HepG2 (cell line): ENCODE measurements around the gene SMIM1. TPM values are rescaled to one million over a fixed set of nuclear protein-coding genes. Genes with fewer than 3 reads are reported as not detected.

Source experiments
- ATAC-seq: fragments of 200-7000 bp; cut with Tn5 transposase; 3 replicates; pipeline ENCODE4 v1.9.1; 2020; ENCODE audit warnings: mild to moderate bottlenecking, moderate library complexity
- BruUV-seq: library from RNA; stranded (reverse); fragments of 400-500 nt; replicated peaks from 2 replicates; lab custom pipeline; 2021; lab: Mats Ljungman, UMichigan
- CTCF ChIA-PET: fragments of 300-600 bp; formaldehyde crosslinking; extraction: SDS; loops from one replicate; lab custom pipeline; 2021; ENCODE audit warnings: low total read pairs, inconsistent platforms, low intra/inter-chr PET ratio; lab: Yijun Ruan, JAX
- POLR2A ChIA-PET: fragments of 350-600 bp; sonication (Branson Sonifier 250); formaldehyde crosslinking; loops from one replicate; lab custom pipeline; 2020; ENCODE audit warnings: antibody characterized with exemption, inconsistent platforms; lab: Yijun Ruan, JAX
- DNase-seq: peaks from one replicate; pipeline ENCODE4 v3.0.0-alpha.2; 2015; ENCODE audit warnings: low spot score
- FAIRE-seq: peaks from 3 replicates; lab custom pipeline; 2011; peaks lifted over from hg19 to GRCh38; lab: Jason Lieb, UNC
- H2AFZ ChIP-seq: one replicate; pipeline ENCODE4 v1.6.1; 2011; ENCODE audit warnings: low read length, inconsistent platforms
- H3K27ac ChIP-seq: fragments of 300-600 bp; 3 replicates; pipeline ENCODE4 v1.8.0; 2011; ENCODE audit warnings: mixed run types, mild to moderate bottlenecking, mixed read lengths, low read length, inconsistent platforms; ENCODE audit not compliant: insufficient read depth; ENCODE audit errors: extremely low read length
- H3K27me3 ChIP-seq, 2 experiments: fragments of 200-600 bp in 1 of 2; 2 replicates in 1 of 2; 3 replicates in 1 of 2; pipeline versions ENCODE4 v1.6.0 to v1.8.0; 2011; ENCODE audit warnings: low read length in 2 of 2, mild to moderate bottlenecking in 2 of 2, moderate library complexity in 2 of 2, inconsistent platforms in 1 of 2; ENCODE audit not compliant: insufficient read depth in 2 of 2, control insufficient read depth in 1 of 2
- H3K36me3 ChIP-seq, 2 experiments: fragments of 200-600 bp in 1 of 2; replicated peaks in 1 of 2; 2 replicates in 1 of 2; 3 replicates in 1 of 2; pipeline versions ENCODE4 v1.5.1 to v1.8.0; 2011; ENCODE audit warnings: low read length in 2 of 2, inconsistent platforms in 1 of 2; ENCODE audit not compliant: insufficient read depth in 2 of 2, control insufficient read depth in 1 of 2
- H3K4me1 ChIP-seq: 2 replicates; pipeline ENCODE4 v1.5.1; 2012; ENCODE audit warnings: low read length, inconsistent platforms; ENCODE audit not compliant: insufficient read depth
- H3K4me2 ChIP-seq: 2 replicates; pipeline ENCODE4 v1.6.0; 2011; ENCODE audit warnings: low read depth, low read length, inconsistent platforms
- H3K4me3 ChIP-seq, 3 experiments: fragments of 200-600 bp in 1 of 3; sonication (generic), shearing (Covaris generic) in 1 of 3; replicated peaks in 1 of 3; 2 replicates each; pipeline ENCODE4 v1.5.1; 2011 to 2016; ENCODE audit warnings: low read length in 3 of 3, inconsistent platforms in 2 of 3, low read depth in 2 of 3, mild to moderate bottlenecking in 2 of 3, control low read depth in 1 of 3, mixed read lengths in 1 of 3; ENCODE audit not compliant: insufficient read depth in 1 of 3
- H3K79me2 ChIP-seq: one replicate; pipeline ENCODE4 v1.6.1; 2011; ENCODE audit warnings: low read length, inconsistent platforms; ENCODE audit not compliant: insufficient read depth
- H3K9ac ChIP-seq: 2 replicates; pipeline ENCODE4 v1.6.0; 2011; ENCODE audit warnings: mild to moderate bottlenecking, low read depth, low read length, inconsistent platforms; ENCODE audit not compliant: insufficient read depth
- H3K9me3 ChIP-seq: 2 replicates; pipeline ENCODE4 v1.5.1; 2012; ENCODE audit warnings: mild to moderate bottlenecking, low read length
- H4K20me1 ChIP-seq: 2 replicates; pipeline ENCODE4 v1.6.0; 2011; ENCODE audit warnings: inconsistent platforms, mild to moderate bottlenecking, low read length, moderate library complexity; ENCODE audit not compliant: insufficient read depth
- AHR ChIP-seq: IDR thresholded peaks from 2 replicates; pipeline ENCODE4 v1.6.1; 2018; ENCODE audit warnings: missing genetic modification reagents, missing compliant biosample characterization
- DDIT3 ChIP-seq: sonication (generic); formaldehyde crosslinking; IDR thresholded peaks from 2 replicates; pipeline ENCODE4 v1.4.0; 2020; ENCODE audit warnings: mild to moderate bottlenecking, missing genetic modification reagents
- FOXP1 ChIP-seq, 2 experiments: fragments of 450-650 bp in 1 of 2; IDR thresholded peaks; 2 replicates each; pipeline ENCODE4 v1.6.1; 2017 to 2018; ENCODE audit warnings: antibody characterized with exemption in 1 of 2
- HDAC2 ChIP-seq: sonication (generic); formaldehyde crosslinking; IDR thresholded peaks from 2 replicates; pipeline ENCODE4 v1.4.0; 2020; ENCODE audit warnings: missing genetic modification reagents
- HNRNPL ChIP-seq: fragments of 200-400 bp; formaldehyde crosslinking; IDR thresholded peaks from 2 replicates; pipeline ENCODE4 v1.6.1; 2017; ENCODE audit warnings: mild to moderate bottlenecking, low read depth, low read length
- HOXA5 ChIP-seq: sonication (generic); formaldehyde crosslinking; IDR thresholded peaks from 2 replicates; pipeline ENCODE4 v1.4.0; 2020; ENCODE audit warnings: missing genetic modification reagents
- KLF13 ChIP-seq: sonication (generic); formaldehyde crosslinking; IDR thresholded peaks from 2 replicates; pipeline ENCODE4 v1.4.0; 2020; ENCODE audit warnings: mild to moderate bottlenecking, missing genetic modification reagents
- KLF15 ChIP-seq: sonication (generic); formaldehyde crosslinking; IDR thresholded peaks from 2 replicates; pipeline ENCODE4 v1.8.1; 2023; ENCODE audit warnings: borderline replicate concordance, mild to moderate bottlenecking, inconsistent platforms, missing genetic modification reagents, mixed read lengths
- LBX2 ChIP-seq: sonication (generic); formaldehyde crosslinking; IDR thresholded peaks from 2 replicates; pipeline ENCODE4 v1.5.0; 2020; ENCODE audit warnings: missing genetic modification reagents, mild to moderate bottlenecking, borderline replicate concordance
- MLLT10 ChIP-seq: sonication (generic); formaldehyde crosslinking; IDR thresholded peaks from 2 replicates; pipeline ENCODE4 v1.4.0; 2020; ENCODE audit warnings: missing genetic modification reagents
- PATZ1 ChIP-seq: sonication (generic); formaldehyde crosslinking; IDR thresholded peaks from 2 replicates; pipeline ENCODE4 v1.4.0; 2020; ENCODE audit warnings: missing genetic modification reagents
- POLR2AphosphoS5 ChIP-seq: IDR thresholded peaks from 2 replicates; pipeline ENCODE4 v1.6.1; 2012; ENCODE audit warnings: low read depth, low read length
- RFX5 ChIP-seq: IDR thresholded peaks from 2 replicates; pipeline ENCODE4 v1.6.1; 2011; ENCODE audit warnings: low read depth, low read length, improper control_type of control experiment
- RORA ChIP-seq: sonication (generic); formaldehyde crosslinking; IDR thresholded peaks from 2 replicates; pipeline ENCODE4 v1.5.0; 2020; ENCODE audit warnings: mild to moderate bottlenecking, missing genetic modification reagents, moderate library complexity
- TBX3 ChIP-seq: fragments of 450-650 bp; IDR thresholded peaks from 2 replicates; pipeline ENCODE4 v1.6.1; 2017; ENCODE audit warnings: antibody characterized with exemption, mild to moderate bottlenecking, inconsistent platforms, borderline replicate concordance
- ZNF446 ChIP-seq: sonication (generic); formaldehyde crosslinking; IDR thresholded peaks from 2 replicates; pipeline ENCODE4 v1.5.0; 2020; ENCODE audit warnings: mild to moderate bottlenecking, missing genetic modification reagents
- ZNF552 ChIP-seq: sonication (generic); formaldehyde crosslinking; IDR thresholded peaks from 2 replicates; pipeline ENCODE4 v1.9.0; 2022; ENCODE audit warnings: missing genetic modification reagents, mild to moderate bottlenecking, borderline replicate concordance
- WGBS: methylation state at CpG from one replicate; pipeline ENCODE4 v1.1.6; 2017; ENCODE audit warnings: low lambda C conversion rate; 5-methylcytosine and 5-hydroxymethylcytosine counted together
- in situ Hi-C: cut with HindIII; loops from 2 replicates; pipeline ENCODE4 v1.10.0; 2017; ENCODE audit warnings: low pct_unique_long_range_greater_than_20kb; ENCODE audit not compliant: extremely low pct_ligation_motif_present
- intact Hi-C: fragments of 100-400 bp; cut with micrococcal nuclease; formaldehyde crosslinking; loops from one replicate; pipeline ENCODE4 v1.10.0; 2022; ENCODE audit not compliant: unreplicated experiment
- polyA plus RNA-seq, 8 experiments: library from polyadenylated mRNA; depleted of rRNA in 3 of 8; stranded (reverse) in 7 of 8; unstranded in 1 of 8; fragments of >200 nt; fragmentation: Illumina TruSeq in 4 of 8; extraction: Trizol in 4 of 8; gene quantifications; 2 replicates each; pipeline versions ENCODE4 v1.2.1 to v1.2.3, GENCODE V29; 2011 to 2016; ENCODE audit warnings: low read depth in 4 of 8, missing spikeins in 1 of 8, mixed read lengths in 1 of 8; ENCODE audit not compliant: insufficient read depth in 1 of 8
- total RNA-seq, 5 experiments: library from RNA; depleted of rRNA; stranded (reverse); fragments of >200 nt; fragmentation: Illumina TruSeq; extraction: Trizol; gene quantifications; 2 replicates each; pipeline ENCODE4 v1.2.3, GENCODE V29; 2016; ENCODE audit warnings: low read depth in 1 of 5
- TF ChIP-seq, protein P1 (sequence below): sonication (generic); formaldehyde crosslinking; IDR thresholded peaks from 2 replicates; pipeline ENCODE4 v1.4.0; 2020; ENCODE audit warnings: missing genetic modification reagents

Gene SMIM1
- total and polyA plus RNA-seq, 2 of the 13 experiments (the other 11 are each of a cell fraction or from before 2014, with no cell fraction given), result 12.4 to 56.3 TPM

- TF ChIP-seq KLF15 (CRISPR knock-in tag) (no peak), DDIT3 (CRISPR knock-in tag) (no peak), KLF13 (CRISPR knock-in tag) (no peak), RORA (CRISPR knock-in tag) (no peak), LBX2 (CRISPR knock-in tag) (no peak), AHR (CRISPR knock-in tag) (no peak)
Observed at GRCh38 chr1:3735688-3736087, 36.9 kb upstream of the SMIM1 start (continued).

- Histone ChIP-seq H3K9me3 (no peaks in the 10 kb centered on the region), H3K27me3 (no peaks in the 10 kb centered on the region), H3K79me2 (no peaks in the 10 kb centered on the region), H3K36me3 (peaks cover 8 to 50% of the 10 kb centered on the region in 2 experiments), H3K27ac (no peak overlapping the region), H3K4me3 (no peak overlapping the region), H3K9ac (no peak overlapping the region), H3K4me1 (peaks cover 35% of the 10 kb centered on the region), H3K4me2 (no peak overlapping the region), H4K20me1 (no peaks in the 10 kb centered on the region), H2AFZ (no peak overlapping the region)
- ATAC-seq (no peak), FAIRE-seq (no peak), DNase-seq (no peak)
- TF ChIP-seq FOXP1 (IDR thresholded peaks at IDR 0.05), result no peak
- TF ChIP-seq FOXP1 (CRISPR knock-in tag; IDR thresholded peaks at IDR 0.05), result no peak
- no peak for TF ChIP-seq PATZ1
- no peak for TF ChIP-seq HNRNPL
- no peak for TF ChIP-seq HOXA5 (CRISPR knock-in tag)
- TF ChIP-seq RFX5, result no peak
- no peak for TF ChIP-seq POLR2AphosphoS5
- TF ChIP-seq, protein P1, sequence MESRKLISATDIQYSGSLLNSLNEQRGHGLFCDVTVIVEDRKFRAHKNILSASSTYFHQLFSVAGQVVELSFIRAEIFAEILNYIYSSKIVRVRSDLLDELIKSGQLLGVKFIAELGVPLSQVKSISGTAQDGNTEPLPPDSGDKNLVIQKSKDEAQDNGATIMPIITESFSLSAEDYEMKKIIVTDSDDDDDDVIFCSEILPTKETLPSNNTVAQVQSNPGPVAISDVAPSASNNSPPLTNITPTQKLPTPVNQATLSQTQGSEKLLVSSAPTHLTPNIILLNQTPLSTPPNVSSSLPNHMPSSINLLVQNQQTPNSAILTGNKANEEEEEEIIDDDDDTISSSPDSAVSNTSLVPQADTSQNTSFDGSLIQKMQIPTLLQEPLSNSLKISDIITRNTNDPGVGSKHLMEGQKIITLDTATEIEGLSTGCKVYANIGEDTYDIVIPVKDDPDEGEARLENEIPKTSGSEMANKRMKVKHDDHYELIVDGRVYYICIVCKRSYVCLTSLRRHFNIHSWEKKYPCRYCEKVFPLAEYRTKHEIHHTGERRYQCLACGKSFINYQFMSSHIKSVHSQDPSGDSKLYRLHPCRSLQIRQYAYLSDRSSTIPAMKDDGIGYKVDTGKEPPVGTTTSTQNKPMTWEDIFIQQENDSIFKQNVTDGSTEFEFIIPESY, result no peak
- no peak for TF ChIP-seq HDAC2 (CRISPR knock-in tag)
- TF ChIP-seq ZNF552 (CRISPR knock-in tag), result no peak
- TF ChIP-seq TBX3, result no peak
- TF ChIP-seq ZNF446 (CRISPR knock-in tag), result no peak
- TF ChIP-seq MLLT10 (CRISPR knock-in tag), result no peak
- no TSS peak for BruUV-seq
- in situ Hi-C loops (no loop called here), intact Hi-C loops (no loop called here)
- ChIA-PET CTCF (no interaction called here), POLR2A (no interaction called here)
- 100% methylated on average over 4 of the region's 13 CpGs for WGBS
Observed at GRCh38 chr1:3736131-3736561, 36.4 kb upstream of the SMIM1 start.
